ENCODE data around the gene TMEM95.

Gene TMEM95

DNA sequence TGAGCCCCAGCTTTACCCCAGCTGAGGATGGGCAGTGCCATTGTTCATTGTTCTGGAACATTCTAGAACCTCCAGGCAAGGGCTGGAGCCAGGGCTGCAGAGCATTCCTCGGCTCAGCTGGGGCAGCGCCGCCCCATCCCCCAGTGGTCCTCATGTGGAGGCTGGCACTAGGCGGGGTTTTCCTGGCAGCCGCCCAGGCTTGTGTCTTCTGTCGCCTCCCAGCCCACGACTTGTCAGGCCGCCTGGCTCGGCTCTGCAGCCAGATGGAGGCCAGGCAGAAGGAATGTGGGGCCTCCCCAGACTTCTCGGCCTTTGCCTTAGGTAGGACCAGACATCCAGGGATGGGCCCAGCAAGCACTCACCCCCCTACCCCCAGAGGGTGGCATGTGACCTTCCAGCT, at the start of gene TMEM95:
Gene TMEM95, plus strand, starts transcription at position 104 of the 400 bp plus-strand sequence. Its CDS starts 49 bp downstream, at position 153.
- no peak for DNase-seq

GRCh38 chr17:7306911-7307685, 47.9 kb upstream of the TMEM95 start, which contains the start of gene EIF5A:
EIF5A (plus strand) TSS chr17:7307628; CDS start chr17:7309636, 2,008 bp downstream.
- DNase-seq = peak; percentile 100

DNA sequence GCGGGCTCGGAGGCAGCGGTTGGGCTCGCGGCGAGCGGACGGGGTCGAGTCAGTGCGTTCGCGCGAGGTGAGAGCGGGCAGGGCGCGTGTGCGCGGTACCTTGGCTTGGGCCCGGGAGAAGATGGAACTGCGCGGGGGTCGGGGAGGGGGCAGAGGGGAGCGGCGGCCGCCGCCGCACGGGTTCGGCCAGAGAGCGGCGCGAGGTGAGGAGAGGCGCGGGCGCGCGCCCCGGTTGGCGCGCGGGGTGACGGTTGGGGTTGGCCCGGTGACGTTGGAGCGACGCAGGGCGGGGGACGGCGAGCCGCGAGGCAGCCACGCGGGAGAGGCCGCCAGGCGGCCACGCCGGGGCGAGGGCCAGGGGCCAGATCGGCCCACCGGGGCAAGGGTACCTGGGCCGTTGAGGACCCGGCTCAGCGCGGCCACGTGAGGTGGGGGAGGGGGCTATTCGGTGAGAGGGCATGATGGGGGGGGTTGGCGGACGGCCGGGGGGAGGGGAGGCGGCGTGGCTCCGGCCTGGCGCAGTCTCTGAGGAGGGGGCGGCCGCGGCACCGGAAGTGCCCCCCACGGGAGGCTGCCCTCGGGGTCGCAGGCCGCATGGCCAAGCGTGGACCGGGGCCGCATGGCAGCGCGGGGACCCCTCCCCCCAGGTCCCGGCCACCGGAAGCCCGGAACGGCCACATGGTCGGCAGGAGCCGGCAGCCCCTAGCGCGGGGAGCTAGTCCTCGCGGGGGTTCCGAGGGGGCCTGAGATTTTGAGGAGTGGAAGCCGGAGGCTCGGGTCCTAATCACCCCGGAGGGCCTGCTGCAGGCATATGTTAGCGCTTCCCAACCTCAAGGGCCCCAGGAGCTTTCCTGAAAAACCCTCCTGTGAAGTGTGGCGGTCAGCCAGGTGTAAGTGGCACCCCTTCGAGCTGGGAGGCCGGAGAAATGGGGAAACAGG, 47.0 kb upstream of the TMEM95 start:
- DNase-seq = peak; percentile 61 to 64

DNA sequence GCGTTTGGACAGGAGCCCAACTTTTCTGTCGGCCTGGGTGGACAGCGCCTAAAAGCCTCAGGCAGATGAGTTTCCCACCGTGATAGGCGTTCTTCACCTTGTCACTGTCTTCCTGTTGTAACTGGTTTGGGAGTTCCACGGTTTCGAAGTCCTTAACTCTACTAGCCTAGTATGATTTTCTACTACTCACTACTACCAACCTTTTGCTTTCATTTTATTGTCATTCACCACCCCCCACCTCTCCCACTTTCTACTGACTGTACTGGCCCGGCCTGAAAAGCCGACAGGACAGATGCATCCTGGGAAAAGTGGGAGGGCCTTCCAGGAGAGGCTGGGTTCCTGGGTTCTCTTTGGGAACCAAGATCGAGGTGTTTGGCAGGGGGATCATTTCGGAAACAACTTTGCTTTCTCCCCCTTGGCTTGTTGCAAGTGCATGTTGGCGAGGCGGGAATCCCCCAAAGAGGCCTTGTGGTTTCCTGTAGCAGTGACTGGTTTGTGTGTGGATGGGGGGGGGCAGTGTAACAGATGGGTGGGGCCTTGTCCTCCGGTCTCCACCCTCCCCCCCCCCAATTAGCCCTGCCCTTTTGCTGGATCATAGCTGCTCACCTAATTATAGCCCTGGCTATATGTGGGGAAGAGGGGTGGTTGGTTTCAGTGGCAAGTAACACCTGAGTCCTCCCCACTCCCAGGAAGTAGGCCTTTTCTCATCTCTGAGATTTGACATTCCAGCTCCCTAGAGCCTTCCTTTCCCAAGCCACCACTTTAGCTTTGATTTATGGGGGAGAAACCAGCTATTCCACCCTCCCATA, 46.1 kb upstream of the TMEM95 start:
- DNase-seq = peak; percentile 94

DNA sequence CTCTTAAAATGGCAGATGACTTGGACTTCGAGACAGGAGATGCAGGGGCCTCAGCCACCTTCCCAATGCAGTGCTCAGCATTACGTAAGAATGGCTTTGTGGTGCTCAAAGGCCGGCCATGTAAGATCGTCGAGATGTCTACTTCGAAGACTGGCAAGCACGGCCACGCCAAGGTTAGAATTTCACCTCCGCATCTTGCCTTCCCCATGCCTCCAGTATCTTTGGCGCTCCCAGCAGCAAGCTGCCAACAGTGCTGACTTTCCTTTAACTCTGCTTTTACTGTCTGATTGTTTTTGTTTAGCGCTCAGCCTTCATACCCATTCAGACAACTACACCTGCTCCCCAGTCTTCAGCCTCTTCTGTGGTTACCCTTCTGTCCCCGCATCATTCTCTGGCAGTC, 45.3 kb upstream of the TMEM95 start:
- no peak for DNase-seq

GRCh38 chr17:7311110-7311705, 43.7 kb upstream of the TMEM95 start:
- DNase-seq = no peak

DNA sequence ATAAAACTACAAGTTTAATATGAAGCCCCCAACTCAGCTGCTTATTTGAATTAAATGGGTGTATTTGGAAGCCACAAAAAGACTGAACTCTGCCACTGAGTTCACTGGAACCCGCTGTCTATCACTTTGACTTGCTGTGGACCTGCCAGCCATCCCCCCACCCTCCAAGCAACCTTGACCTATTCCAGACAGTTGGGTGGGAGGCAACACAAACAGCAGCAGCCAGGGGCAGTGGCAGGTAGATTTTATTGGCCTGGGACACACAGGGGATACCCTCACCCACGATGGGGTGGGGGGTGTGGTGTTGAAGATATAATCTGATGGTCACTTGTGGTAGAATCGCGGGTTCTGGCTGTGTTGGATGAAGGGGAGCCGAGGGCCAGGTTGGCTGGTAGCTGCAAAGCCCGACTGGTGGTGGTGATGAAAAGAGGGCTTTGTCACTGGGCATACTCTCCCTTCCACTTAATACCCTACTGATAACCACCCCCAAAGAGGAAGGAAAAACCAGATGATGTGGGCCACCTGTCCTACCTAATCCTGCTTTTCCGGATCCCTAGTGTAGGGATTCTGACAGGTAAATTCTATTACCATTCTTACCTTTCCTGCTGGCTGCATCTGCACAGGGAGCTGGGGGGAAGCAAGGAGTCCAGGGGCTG, 42.4 kb upstream of the TMEM95 start:
- DNase-seq = no peak

DNA sequence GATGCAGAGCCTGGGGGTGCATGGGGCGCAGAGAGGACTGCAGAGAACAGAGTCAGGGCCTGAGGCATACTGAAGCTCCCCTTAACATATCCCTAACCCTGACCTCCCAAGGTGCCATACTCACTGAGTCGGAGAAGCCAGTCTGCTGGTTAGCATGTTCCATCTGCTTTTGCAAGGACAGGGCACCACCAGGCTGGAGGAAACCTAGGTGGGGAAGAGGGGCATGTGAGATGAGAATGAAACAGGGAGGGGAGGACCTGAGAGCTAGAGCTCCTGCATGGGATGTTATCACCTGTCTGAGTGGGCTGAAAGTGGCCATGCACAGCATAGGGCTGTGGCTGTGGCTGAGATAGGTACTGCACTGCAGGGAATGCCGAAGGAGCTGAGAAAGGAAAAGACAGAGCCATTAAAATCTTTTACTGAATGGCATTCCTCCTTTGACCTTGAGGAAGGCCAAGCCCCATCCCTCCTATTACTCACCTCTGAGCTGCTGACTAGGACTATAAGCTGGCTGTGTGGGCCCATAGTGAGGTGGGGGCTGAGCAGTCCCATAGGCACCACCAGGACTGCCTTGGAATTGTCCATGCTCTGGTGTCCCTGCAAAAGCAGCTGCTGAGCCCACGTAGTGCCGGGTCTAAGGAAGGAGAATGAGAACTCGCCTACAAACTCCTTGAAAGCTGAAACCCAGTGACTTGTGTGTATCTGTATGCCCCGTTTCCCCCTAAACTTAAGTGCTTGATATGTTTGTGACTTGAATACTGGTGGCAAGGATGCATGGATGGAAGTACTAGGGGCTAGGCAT, 41.7 kb upstream of the TMEM95 start:
- peak in 1 of 2 donors; percentile 15 for DNase-seq

DNA sequence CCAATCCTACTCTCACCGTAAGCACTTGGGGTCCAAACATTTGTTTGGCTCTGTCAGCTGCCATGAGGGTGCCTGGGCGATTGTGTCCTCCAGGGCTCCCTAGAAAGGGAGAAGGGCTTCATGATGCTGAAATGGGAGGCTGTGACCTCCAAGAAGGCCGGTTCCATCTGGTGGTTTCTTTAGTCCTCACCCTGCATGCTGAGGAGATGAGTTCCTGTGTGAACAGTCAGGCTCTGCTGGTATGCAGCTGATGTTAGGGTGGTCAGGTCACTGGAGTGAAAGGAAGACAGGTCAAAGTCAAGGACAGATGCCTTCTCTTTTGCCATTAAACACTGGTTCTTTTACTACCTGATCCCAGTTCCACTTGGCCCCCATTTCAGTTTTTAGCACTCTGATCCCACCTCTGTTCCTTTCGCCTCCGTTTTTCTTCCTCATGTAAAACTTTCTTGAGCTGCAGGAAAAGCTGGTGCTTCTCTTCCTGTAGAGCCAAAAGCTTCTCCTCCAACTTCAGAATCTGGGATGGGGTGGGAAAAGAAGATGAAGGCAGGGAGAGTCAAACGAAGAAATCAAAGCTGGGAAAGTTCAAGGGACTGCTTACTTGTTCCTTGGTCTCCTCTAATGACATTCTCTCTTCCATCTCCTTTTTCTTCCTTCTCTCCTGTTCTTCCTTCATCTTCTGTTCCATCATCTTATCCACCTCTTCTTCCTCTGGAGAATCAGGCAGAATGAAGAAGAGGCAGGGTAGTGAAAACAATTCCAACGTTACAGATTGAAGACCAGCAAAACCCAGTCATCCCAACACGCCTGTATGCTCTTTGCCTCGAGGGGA, 40.9 kb upstream of the TMEM95 start:
- DNase-seq = no peak

DNA sequence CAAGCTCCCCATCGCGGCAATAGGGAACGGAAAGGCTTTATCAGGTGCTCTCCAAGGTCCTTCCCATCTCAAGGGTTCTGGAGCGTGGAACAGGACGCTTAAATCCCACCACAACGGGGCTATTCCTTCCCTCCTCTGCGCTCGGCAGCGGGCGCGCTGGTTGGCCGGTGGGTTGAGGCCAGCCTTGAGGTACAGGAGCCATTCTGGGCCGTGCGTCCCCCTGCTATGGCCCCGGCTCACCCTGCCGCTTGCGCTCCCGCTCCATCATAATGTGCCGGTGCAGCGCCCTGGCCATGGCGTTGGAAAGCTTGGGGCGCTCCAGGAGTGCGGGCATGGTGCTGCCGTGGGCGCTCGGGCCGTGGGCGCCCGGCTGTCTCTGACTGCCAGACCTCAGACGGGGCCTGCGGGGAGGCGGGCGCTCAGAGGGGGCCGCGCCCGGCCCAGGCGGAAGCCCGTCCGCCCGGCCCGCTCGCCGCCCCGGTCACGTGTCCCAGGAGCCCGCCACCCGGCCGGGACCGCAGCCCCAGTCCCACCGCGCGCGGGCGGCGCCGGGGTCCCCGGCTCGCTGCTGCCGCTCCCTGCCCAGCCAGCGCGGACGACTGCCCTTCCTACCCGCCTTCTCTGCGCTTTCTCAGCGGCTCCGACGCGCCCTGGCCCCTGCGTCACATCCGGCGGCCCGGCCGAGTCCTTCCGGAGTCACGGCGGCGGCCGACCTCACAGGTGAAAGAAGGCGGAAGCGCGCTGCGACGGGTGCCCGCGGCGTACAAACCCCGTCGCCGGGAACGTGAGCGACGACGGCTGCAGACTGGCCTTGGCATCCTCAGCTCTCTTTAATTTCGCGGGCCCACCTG, 40.0 kb upstream of the TMEM95 start, which contains the start of gene GPS2:
Gene GPS2, minus strand, starts transcription at position 642 of the 851 bp plus-strand sequence. Its CDS starts 308 bp downstream, at position 334.
- peak; percentile 92 to 94 for DNase-seq

- DNase-seq = no peak
Observed at GRCh38 chr17:7315570-7316235, 39.3 kb upstream of the TMEM95 start.

DNA sequence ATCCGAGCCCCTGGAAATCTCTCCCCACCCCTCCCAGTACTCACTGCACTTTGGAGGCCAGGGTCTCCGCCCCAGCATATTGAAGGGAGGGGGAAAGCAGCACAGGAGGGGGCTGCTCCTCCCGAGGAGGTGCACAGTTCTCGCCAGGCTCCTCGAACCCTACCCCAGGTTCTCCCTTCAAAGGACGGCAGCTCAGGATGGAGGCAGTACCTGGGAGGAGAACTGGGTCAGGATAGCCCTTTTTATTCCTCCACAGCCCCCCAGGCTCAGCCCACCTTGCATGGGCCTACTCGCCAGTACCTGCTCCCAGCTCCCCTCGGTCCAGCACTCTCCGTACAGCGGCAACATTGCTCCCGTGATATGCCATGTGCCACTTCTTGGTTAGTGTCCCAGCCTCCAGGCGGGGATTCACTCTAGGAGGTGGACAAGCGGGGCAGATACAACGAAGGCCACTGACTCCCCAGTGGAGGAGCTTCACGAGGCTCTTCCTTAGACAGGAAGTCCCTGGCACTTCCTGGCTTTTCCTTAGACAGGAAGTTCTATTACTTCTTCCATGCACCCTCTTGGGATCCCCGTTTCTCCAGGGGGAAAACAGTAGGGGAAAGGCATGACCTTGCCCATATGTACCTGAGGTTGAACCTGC, 37.7 kb upstream of the TMEM95 start:
- DNase-seq = no peak

GRCh38 chr17:7318121-7318860, 36.7 kb upstream of the TMEM95 start:
- DNase-seq = no peak

DNA sequence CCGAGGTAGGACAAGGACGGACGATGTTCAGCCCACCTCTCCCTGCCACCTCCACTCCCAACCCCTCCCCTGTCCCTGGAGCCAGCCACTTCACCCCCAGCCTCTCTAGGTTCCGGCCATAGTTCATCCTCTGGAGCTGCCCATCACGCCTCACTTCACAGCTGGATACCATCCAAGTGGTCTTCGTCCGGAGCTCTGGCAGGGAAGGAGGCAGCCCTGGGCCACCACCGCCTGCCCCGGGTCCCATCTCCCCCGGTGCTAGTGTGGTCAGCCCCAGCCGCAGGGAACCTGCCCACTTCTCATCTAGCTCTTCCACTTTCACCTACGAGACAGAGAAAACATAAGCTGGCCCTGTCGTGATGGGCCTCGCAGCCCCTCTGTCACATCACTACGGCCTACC, 33.5 kb upstream of the TMEM95 start:
- DNase-seq = no peak

DNA sequence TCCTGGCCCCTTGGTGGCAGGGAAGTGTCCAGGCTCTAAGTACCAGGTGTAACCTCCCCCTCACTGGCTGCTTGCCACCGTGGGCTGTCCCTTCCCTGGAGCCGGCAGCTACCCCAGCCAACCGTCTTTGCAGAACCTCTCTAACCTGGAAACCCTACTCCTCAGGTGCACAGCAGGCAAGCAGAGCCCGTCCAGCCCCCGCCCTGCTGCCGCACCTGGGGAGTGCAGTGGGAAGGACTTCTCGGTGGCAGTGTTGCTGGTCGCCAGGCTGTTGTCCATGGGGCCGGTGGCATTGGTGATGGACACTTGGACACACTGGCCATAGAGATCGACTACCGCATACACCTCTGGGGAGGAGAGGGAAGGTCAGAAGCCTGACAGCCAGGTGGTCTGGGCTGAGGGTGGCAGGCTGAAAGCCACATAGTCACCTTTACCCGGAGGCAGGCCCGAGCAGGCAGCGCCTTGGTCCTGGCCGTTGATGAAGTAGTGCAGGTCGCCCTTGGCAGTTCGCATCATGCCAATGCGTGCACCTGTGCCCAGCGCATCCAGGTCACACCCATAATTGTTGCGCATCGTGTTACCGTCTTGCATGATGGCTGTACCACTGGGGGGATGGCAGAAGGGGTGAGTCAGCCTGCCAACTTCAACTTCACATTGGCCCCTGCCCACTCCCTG, 32.3 kb upstream of the TMEM95 start:
- no peak for DNase-seq

GRCh38 chr17:7323731-7324437, 31.1 kb upstream of the TMEM95 start:
- DNase-seq = peak; percentile 57 to 70
